ENCODE results near the gene ZDHHC6.

DNA sequence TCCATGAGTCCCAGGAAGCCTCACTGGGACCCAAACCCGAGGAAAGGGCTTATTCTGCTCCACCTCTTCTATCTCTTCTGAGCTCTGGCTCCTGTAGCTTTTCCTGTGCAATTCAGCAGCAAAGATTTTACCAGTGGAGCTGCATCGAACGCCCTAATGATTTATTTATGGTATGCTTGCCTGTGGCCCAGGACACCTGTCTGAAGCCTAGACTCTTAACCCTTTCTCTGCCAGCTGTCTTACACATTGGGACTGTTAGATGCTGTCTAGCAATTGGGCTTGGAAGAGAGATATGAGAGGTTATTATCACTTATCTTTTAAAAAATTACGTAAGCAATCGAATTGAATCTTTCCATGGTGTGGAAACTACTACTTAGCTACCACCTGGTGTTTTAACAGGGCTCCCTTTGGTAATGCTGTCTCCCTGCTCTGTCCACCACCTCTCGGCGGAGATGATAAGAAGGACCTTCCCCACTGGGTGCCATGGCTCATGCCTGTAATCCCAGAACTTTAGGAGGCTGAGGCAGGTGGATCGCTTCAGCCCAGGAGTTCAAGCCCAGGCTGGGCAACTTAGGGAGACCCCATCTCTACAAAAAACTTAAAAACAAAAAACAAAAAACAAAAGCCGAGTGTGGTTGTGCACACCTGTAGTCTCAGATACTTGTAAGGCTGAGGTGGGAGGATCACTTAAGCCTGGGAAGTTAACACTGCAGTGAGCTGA, 64.0 kb downstream of the ZDHHC6 start:
- TF ChIP-seq, protein P1, sequence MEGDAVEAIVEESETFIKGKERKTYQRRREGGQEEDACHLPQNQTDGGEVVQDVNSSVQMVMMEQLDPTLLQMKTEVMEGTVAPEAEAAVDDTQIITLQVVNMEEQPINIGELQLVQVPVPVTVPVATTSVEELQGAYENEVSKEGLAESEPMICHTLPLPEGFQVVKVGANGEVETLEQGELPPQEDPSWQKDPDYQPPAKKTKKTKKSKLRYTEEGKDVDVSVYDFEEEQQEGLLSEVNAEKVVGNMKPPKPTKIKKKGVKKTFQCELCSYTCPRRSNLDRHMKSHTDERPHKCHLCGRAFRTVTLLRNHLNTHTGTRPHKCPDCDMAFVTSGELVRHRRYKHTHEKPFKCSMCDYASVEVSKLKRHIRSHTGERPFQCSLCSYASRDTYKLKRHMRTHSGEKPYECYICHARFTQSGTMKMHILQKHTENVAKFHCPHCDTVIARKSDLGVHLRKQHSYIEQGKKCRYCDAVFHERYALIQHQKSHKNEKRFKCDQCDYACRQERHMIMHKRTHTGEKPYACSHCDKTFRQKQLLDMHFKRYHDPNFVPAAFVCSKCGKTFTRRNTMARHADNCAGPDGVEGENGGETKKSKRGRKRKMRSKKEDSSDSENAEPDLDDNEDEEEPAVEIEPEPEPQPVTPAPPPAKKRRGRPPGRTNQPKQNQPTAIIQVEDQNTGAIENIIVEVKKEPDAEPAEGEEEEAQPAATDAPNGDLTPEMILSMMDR (IDR thresholded peaks at IDR 0.05), result no peak
- no peak for TF ChIP-seq POLR2AphosphoS5 (IDR thresholded peaks at IDR 0.05)
- TF ChIP-seq POLR2A (IDR thresholded peaks at IDR 0.05), result no peak

Data from prostate gland (tissue), 2 donors.